Ureter (tissue), 1 donor: ENCODE measurements around the gene CD40. TPM values are rescaled to one million over a fixed set of nuclear protein-coding genes. Genes with fewer than 3 reads are reported as not detected.

Experiments used
- DNase-seq: peaks from one replicate; pipeline ENCODE4 v3.0.0-alpha.2; 2020; ENCODE audit warnings: low spot score
- total RNA-seq: library from RNA; stranded (reverse); gene quantifications from one replicate; pipeline ENCODE4 v1.2.4, GENCODE V29; 2023
- donor health status: DM: yes; HTN: yes; CAD: no.

CD40 gene
- total RNA-seq, 1 donor from 2014 or later: 29.0 TPM

DNA sequence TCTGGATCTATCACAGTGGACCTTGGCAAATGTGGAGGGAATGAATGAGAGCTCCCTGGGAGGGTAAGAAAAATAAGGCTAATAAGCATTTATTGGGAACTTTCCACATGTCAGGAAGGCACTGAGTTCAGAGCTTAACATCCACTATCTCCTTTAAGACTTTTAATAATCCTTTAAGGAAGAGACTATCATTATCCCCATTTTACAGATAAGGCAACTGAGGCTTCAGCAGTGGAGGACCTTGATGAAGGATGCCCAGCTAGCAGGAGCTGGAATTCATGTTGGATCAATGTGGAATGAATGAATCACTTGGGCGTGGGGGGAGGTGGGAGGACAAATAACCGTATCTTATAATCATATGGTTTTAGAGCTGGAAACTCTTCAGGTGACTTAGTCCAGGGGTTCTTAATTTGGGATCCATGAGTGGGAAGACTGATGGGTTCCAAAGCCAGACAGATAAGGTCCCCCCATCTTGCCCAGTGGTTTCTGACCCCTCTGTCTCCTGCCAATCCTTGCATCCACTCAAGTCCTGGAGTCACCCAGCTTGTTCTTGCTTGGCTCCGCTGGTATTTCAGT lies 54.9 kb downstream of the CD40 start:
- DNase-seq: no peak

DNA sequence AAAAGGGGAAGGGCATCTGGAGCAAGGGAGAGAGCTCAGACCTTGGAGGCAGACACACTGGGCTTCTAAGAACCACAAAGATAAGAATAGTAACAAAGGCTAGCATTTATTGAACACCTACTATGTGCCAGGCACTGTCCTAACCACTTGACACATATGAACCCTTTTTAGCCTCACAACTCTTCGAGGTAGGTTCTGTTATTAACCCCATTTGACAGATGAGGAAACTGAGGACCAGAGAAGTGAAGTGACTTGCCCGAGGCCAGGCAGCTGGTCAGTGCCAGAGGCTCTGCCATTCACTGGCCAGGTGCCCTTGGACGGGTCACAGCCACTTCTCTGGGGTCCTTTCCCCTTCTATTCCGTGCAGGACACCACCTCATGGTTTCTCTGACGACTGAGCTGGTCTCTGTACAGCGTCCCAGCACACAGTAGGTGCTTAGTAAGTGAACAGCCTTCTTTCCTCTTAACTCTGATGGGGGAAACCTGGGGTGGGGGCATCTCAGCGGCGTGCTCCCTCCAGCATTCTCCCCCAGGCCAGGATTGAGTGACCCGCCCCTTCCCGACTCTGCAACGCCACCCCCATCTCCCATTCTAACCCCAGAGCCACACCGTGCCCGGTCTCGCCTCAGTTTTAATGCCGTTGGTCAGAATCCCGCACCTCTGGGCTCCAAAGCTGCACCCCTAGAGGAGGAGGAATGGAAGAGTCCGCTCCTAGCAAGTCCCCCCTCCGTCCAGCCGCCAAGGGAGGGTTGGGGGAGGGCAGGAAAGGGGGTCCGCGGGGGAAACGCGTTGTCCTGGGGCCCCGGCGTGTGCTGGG lies 55.7 kb downstream of the CD40 start:
- DNase-seq: no peak

DNA sequence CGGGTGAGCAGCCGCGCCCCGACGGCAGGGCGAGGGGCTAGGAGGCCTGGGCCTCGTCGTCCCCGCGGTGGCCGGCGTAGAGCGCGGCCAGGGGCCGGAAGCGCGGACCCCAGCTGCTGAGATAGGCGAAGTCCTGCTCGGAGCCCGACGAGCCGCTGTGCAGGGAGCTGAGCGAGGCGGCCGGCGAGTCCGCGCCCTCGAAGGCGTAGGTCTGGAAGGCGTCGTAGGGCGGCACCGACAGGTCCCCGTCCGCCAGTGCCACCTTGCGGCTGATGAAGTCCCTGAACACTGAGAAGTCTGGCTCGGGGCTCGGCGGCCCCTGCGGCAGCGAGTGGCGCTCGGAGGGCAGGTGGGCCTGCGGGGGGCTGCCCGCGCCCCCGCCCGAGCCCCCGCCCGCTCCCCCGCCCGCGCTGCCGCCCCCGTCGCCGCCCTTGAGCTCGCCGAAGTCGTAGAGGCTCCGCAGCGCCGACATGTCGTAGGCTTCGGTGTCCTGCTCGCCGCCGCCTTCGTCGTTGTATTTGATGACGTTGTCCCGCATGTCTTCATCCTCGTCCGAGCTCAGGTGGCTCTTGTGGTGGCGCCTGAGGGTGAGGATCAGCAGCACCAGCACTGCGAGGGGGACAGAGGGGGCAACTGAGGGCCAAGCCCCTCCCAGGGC lies 56.5 kb downstream of the CD40 start:
- peak; percentile 67 for DNase-seq

GRCh38 chr20:46175127-46175494 lies 57.0 kb downstream of the CD40 start:
- DNase-seq: no peak

DNA sequence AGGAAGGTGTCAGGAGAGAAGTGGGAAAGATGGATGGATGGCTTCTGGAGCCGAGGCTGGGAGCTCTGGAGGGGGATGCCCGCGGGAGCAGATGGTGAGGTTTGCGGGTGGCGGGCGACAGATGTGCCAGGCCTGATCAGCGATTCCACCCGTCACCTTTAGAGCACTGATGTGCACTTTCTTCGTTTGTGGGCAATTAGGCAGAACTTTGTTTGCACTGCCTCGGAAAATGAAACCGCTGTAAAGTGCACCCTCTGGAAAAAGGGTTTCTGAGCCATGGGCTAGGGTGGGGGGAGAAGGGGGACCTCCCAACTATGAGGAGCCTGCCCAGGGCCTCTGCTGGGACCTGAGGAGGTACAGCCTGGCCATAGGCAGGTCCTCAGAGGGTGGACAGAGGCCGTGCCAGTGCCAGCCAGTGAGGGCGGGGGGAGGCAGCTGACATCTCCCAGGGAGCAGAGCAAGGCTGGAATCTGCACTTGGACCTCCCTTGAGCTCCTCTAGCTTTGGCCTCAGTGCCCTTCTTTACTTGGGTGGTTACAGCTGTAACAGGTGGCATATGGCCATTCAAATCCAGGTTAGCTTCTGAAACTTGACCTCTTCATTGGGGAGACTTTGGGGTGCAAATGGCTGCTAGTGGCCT lies 58.7 kb downstream of the CD40 start:
- DNase-seq: no peak

DNA sequence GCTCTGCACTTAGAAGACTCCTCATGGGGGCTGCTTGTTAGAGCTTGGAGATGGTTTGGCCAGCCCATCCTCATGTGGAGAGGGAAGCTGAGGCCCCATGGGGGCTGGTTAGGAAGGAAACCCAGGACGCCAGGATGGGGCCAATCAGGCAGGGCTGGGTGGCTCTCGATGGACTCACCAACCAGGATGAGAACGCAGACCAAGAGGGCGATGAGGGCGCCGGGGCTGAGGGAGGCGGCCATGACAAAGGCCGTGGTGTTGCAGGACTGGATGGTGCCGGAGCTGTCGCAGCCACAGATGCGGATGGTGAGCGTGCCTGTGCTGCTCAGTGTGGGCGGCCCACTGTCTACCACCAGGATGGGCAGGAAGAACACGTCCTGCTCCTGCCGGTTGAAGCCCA lies 59.7 kb downstream of the CD40 start:
- no peak for DNase-seq

DNA sequence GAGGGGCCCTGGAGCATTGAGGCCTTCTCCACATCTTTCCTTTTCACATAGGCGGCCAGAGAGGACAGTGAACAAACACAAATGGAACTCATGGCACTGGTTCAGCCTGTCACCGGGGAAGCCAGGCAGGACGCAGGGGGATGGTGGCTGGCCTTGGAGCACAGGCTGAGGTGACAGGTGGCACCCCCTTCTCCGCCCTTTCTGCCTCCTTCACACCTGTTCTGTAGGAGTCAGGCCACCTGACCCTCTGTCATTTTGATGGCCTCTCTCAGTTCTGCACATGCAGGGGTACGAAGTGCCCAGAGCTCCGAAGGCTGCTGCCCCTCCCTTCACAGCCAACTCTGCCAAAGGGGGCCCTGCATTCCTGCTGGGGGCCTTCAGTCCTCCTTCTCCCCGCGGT lies 60.8 kb downstream of the CD40 start:
- DNase-seq: no peak

Other genes with a start within 250 kb of the CD40 start
- 14.4 TPM for gene ZSWIM1, start 237.1 kb upstream of the CD40 start, total RNA-seq
- gene SPATA25, start 230.7 kb upstream of the CD40 start, total RNA-seq: 8.6 TPM
- 17.9 TPM for gene NEURL2, start 227.1 kb upstream of the CD40 start, total RNA-seq
- 98.0 TPM for gene CTSA, start 227.0 kb upstream of the CD40 start, total RNA-seq
- gene PLTP, start 206.2 kb upstream of the CD40 start, total RNA-seq: 101 TPM
- gene PCIF1, start 183.6 kb upstream of the CD40 start, total RNA-seq: 37.5 TPM
- 23.9 TPM for gene ZNF335, start 146.1 kb upstream of the CD40 start, total RNA-seq
- gene MMP9, start 109.4 kb upstream of the CD40 start, total RNA-seq: 1.4 TPM
- not detected for gene SLC12A5, start 89.1 kb upstream of the CD40 start, total RNA-seq
- 30.0 TPM for gene NCOA5, start 28.4 kb upstream of the CD40 start, total RNA-seq
- 0.23 TPM for gene CDH22, start 190.2 kb downstream of the CD40 start, total RNA-seq